SK-N-SH (cell line): ENCODE results near the gene CUX1. TPM values are rescaled to one million over a fixed set of nuclear protein-coding genes. Genes with fewer than 3 reads are reported as not detected.

Experiments
- CTCF ChIA-PET: fragments of 300-600, 350-600 bp; formaldehyde crosslinking; extraction: SDS; loops from one replicate; lab custom pipeline; 2021; lab: Yijun Ruan, JAX
- POLR2A ChIA-PET: fragments of 350-600 bp; sonication (Branson Sonifier 250); formaldehyde crosslinking; extraction: SDS; loops from one replicate; lab custom pipeline; 2020; ENCODE audit warnings: antibody characterized with exemption, inconsistent platforms; lab: Yijun Ruan, JAX
- DNase-seq: peaks from one replicate; pipeline ENCODE4 v3.0.0; 2012
- H2AFZ ChIP-seq: fragments of 200-600 bp; sonication (generic); 2 replicates; pipeline ENCODE4 v1.8.1; 2016; ENCODE audit warnings: antibody characterized with exemption, mild to moderate bottlenecking, low read depth
- H3F3A ChIP-seq: fragments of 200-600 bp; sonication (generic); replicated peaks from 2 replicates; pipeline ENCODE3; 2016; ENCODE audit warnings: antibody characterized with exemption, mild to moderate bottlenecking; ENCODE audit not compliant: insufficient read depth
- H3K27ac ChIP-seq, 2 experiments: fragments of 200-500 bp in 1 of 2; fragments of 200-600 bp in 1 of 2; sonication (Bioruptor generic) in 1 of 2; sonication (generic), shearing (Covaris generic) in 1 of 2; 2 replicates each; pipeline versions ENCODE4 v1.5.1 to v1.6.1; 2014 to 2016; ENCODE audit warnings: low read depth in 2 of 2, inconsistent platforms in 1 of 2, low read length in 1 of 2, mild to moderate bottlenecking in 1 of 2, mixed read lengths in 1 of 2
- H3K27me3 ChIP-seq: fragments of 200-600 bp; sonication (generic), shearing (Covaris generic); 2 replicates; pipeline ENCODE4 v1.6.1; 2016; ENCODE audit warnings: mixed run types; ENCODE audit not compliant: insufficient read depth
- H3K36me3 ChIP-seq, 2 experiments: fragments of 200-500 bp in 1 of 2; fragments of 200-600 bp in 1 of 2; sonication (Bioruptor generic) in 1 of 2; sonication (generic) in 1 of 2; replicated peaks in 1 of 2; 2 replicates each; pipeline versions ENCODE3 to v1.5.1; 2014 to 2016; ENCODE audit warnings: low read length in 1 of 2, mild to moderate bottlenecking in 1 of 2; ENCODE audit not compliant: insufficient read depth in 2 of 2, control insufficient read depth in 1 of 2
- H3K4me1 ChIP-seq, 2 experiments: fragments of 200-500 bp in 1 of 2; fragments of 200-600 bp in 1 of 2; sonication (Bioruptor generic) in 1 of 2; sonication (generic), shearing (Covaris generic) in 1 of 2; 2 replicates each; pipeline versions ENCODE4 v1.5.1 to v1.6.1; 2014 to 2016; ENCODE audit warnings: low read depth in 1 of 2, low read length in 1 of 2, mixed run types in 1 of 2; ENCODE audit not compliant: insufficient read depth in 2 of 2, control insufficient read depth in 1 of 2
- H3K4me2 ChIP-seq: fragments of 200-600 bp; sonication (generic), shearing (Covaris generic); 2 replicates; pipeline ENCODE4 v1.6.1; 2017; ENCODE audit warnings: mixed run types
- H3K4me3 ChIP-seq, 2 experiments: fragments of 200-500 bp in 1 of 2; fragments of 200-600 bp in 1 of 2; sonication (Bioruptor generic) in 1 of 2; sonication (generic), shearing (Covaris generic) in 1 of 2; 2 replicates each; pipeline versions ENCODE4 v1.5.1 to v1.8.1; 2014 to 2016; ENCODE audit warnings: low read depth in 2 of 2, inconsistent platforms in 1 of 2, low read length in 1 of 2, mild to moderate bottlenecking in 1 of 2, mixed read lengths in 1 of 2, moderate library complexity in 1 of 2
- H3K79me2 ChIP-seq: fragments of 200-600 bp; sonication (generic); 2 replicates; pipeline ENCODE4 v1.8.1; 2017; ENCODE audit warnings: mild to moderate bottlenecking; ENCODE audit not compliant: insufficient read depth
- H3K9ac ChIP-seq: fragments of 200-600 bp; sonication (generic); 2 replicates; pipeline ENCODE4 v1.6.1; 2017; ENCODE audit warnings: mixed run types
- H3K9me2 ChIP-seq: fragments of 200-600 bp; sonication (generic); 2 replicates; pipeline ENCODE4 v1.6.1; 2017; ENCODE audit warnings: mixed run types
- H3K9me3 ChIP-seq: fragments of 200-600 bp; sonication (generic); 2 replicates; pipeline ENCODE4 v1.6.1; 2017; ENCODE audit warnings: mixed run types, mild to moderate bottlenecking, moderate library complexity
- H4K20me1 ChIP-seq: fragments of 200-600 bp; sonication (generic); 2 replicates; pipeline ENCODE4 v1.6.1; 2017; ENCODE audit warnings: mild to moderate bottlenecking, mixed run types; ENCODE audit not compliant: insufficient read depth
- EP300 ChIP-seq, 2 experiments: IDR thresholded peaks; 2 replicates each; pipeline versions ENCODE4 v1.4.0 to v1.6.1; 2012; ENCODE audit warnings: borderline replicate concordance in 1 of 2, low read depth in 1 of 2, low read length in 1 of 2
- JUND ChIP-seq: IDR thresholded peaks from 2 replicates; pipeline ENCODE4 v1.4.0; 2012
- MXI1 ChIP-seq: IDR thresholded peaks from 2 replicates; pipeline ENCODE4 v1.6.1; 2012; ENCODE audit warnings: mild to moderate bottlenecking, low read depth, low read length, improper control_type of control experiment
- RCOR1 ChIP-seq: fragments of 150-350 bp; IDR thresholded peaks from 2 replicates; pipeline ENCODE4 v1.6.1; 2017; ENCODE audit warnings: antibody characterized with exemption, low read length
- RFX5 ChIP-seq: IDR thresholded peaks from 2 replicates; pipeline ENCODE4 v1.6.1; 2012; ENCODE audit warnings: mild to moderate bottlenecking, improper control_type of control experiment, low read length
- RXRA ChIP-seq: IDR thresholded peaks from 2 replicates; pipeline ENCODE4 v1.4.0; 2012; ENCODE audit warnings: low read depth, mild to moderate bottlenecking, borderline replicate concordance
- TAF1 ChIP-seq: IDR thresholded peaks from 2 replicates; pipeline ENCODE4 v1.6.1; 2012; ENCODE audit warnings: low read depth, mild to moderate bottlenecking, low read length, moderate library complexity, borderline replicate concordance
- WGBS: methylation state at CpG from one replicate; pipeline ENCODE4 v1.1.6; 2017; ENCODE audit warnings: low lambda C conversion rate; 5-methylcytosine and 5-hydroxymethylcytosine counted together
- polyA plus RNA-seq, 3 experiments: library from polyadenylated mRNA; depleted of rRNA; stranded (reverse); fragments of >200 nt; gene quantifications; 2 replicates each; pipeline ENCODE4 v1.2.3, GENCODE V29; 2012
- TF ChIP-seq, protein P1 (sequence below): fragments of 200-600 bp; sonication (generic); IDR thresholded peaks from 2 replicates; pipeline ENCODE4 v1.6.1; 2017; ENCODE audit warnings: antibody characterized with exemption, mild to moderate bottlenecking, moderate library complexity
- TF ChIP-seq, protein P2 (sequence below): fragments of 150-350 bp; IDR thresholded peaks from 2 replicates; pipeline ENCODE4 v1.6.1; 2016; ENCODE audit warnings: mild to moderate bottlenecking, low read depth, low read length
- TF ChIP-seq, protein P3 (sequence below): fragments of 150-350 bp; IDR thresholded peaks from 2 replicates; pipeline ENCODE4 v1.6.1; 2017; ENCODE audit warnings: antibody characterized with exemption, low read length, low read depth, borderline replicate concordance

The CUX1 gene
- polyA plus RNA-seq, 1 of the 3 experiments (the other 2 are of a cell fraction): 68.6 TPM

DNA sequence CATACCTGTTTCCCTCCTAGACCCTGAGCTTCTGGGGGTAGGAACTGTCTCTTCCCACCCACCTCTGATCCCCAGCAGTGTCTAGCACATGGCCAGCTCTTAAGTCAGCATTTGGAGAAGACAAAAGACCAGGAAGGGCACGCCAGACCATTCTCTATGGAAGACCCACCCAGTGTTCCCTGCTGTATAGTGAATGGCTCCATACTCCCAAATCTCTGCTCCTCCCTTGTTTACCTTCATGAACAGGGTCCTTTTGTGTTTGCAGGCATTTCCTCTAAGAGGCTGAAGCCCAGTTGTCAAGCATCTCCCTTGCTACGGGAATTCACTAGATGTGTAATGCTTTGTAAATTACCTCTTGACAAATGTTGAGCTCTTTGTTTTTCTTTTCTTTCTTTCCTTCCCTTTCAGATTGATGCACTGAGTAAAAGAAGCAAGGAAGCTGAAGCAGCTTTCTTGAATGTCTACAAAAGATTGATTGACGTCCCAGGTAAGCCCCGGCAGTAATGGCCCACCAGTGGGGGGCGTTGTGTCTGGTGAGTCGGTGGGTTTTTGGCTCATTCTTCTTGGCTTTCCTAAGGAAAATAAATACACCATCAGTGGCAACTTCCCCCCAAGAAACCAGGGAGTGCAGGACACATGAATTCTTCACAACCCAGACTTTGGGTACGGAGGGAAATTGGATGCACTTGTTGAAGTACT lies 252.7 kb downstream of the CUX1 start:
- Histone ChIP-seq H3K4me1 (peaks cover 0 to 8% of the 10 kb centered on the region in 2 experiments; a peak in 1 of 4 replicates), H3K36me3 (peaks cover 12 to 30% of the 10 kb centered on the region in 2 experiments), H3K9me2 (no peaks in the 10 kb centered on the region), H3K79me2 (no peaks in the 10 kb centered on the region; the same call in 1 of the 2 replicates), H3K9me3 (peaks cover 4% of the 10 kb centered on the region; the same call in 1 of the 2 replicates), H3K27ac (no peak overlapping the region), H3K9ac (no peak overlapping the region), H3F3A (no peaks in the 10 kb centered on the region), H3K4me3 (no peak overlapping the region), H3K27me3 (no peaks in the 10 kb centered on the region), H2AFZ (no peak overlapping the region), H3K4me2 (no peak overlapping the region), H4K20me1 (no peaks in the 10 kb centered on the region)
- ChIA-PET CTCF (interaction anchor here (1.3 kb wide), 1 partner anchor 27 kb away, joined by 3 read pairs; no protein-coding TSS in a partner anchor), POLR2A (interaction anchor here (0.7 kb wide), 1 partner anchor 11 kb away, joined by 3 read pairs; no protein-coding TSS in a partner anchor)
- WGBS: over 99% methylated on average over 7 of the region's 7 CpGs
- TF ChIP-seq TAF1 (no peak), RFX5 (no peak)
- TF ChIP-seq, protein P1, sequence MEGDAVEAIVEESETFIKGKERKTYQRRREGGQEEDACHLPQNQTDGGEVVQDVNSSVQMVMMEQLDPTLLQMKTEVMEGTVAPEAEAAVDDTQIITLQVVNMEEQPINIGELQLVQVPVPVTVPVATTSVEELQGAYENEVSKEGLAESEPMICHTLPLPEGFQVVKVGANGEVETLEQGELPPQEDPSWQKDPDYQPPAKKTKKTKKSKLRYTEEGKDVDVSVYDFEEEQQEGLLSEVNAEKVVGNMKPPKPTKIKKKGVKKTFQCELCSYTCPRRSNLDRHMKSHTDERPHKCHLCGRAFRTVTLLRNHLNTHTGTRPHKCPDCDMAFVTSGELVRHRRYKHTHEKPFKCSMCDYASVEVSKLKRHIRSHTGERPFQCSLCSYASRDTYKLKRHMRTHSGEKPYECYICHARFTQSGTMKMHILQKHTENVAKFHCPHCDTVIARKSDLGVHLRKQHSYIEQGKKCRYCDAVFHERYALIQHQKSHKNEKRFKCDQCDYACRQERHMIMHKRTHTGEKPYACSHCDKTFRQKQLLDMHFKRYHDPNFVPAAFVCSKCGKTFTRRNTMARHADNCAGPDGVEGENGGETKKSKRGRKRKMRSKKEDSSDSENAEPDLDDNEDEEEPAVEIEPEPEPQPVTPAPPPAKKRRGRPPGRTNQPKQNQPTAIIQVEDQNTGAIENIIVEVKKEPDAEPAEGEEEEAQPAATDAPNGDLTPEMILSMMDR: peak; percentile 27; the same call in 1 of the 2 replicates
- no peak for DNase-seq

DNA sequence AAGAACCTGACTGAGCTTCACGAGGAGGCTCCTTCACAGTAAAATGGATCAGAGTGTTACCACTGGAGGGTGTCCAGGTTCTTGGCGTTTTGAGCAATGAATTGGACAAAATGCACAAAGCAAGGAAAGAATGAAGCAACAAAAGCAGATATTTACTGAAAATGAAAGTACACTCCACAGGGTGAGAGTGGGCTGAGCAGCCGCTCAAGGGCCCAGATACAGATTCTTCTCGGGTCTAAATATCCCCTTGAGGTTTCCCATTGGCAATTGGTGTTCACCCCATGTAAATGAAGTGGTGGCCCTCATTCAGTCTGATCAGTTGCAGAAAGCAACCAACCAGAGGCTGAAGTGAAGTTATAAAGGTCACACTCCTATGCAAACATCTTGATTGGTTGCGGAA lies 254.6 kb downstream of the CUX1 start:
- Histone ChIP-seq H3K9me2 (no peaks in the 10 kb centered on the region), H3K36me3 (peaks cover 12 to 30% of the 10 kb centered on the region in 2 experiments), H3K4me3 (no peak overlapping the region), H3K27ac (no peak overlapping the region), H3K4me2 (no peak overlapping the region), H3K79me2 (no peaks in the 10 kb centered on the region), H3K9ac (no peak overlapping the region), H2AFZ (no peak overlapping the region), H3K4me1 (no peaks in the 10 kb centered on the region), H3F3A (no peaks in the 10 kb centered on the region), H3K9me3 (peaks cover 4% of the 10 kb centered on the region; the same call in 1 of the 2 replicates), H3K27me3 (no peaks in the 10 kb centered on the region), H4K20me1 (no peaks in the 10 kb centered on the region)
- CTCF ChIA-PET: no interaction called here
- WGBS: 96% methylated on average over 5 of the region's 5 CpGs
- no peak for DNase-seq
- TF ChIP-seq RXRA (no peak), JUND (no peak), RCOR1 (no peak), MXI1 (no peak), TAF1 (no peak), EP300 (IDR thresholded peaks at IDR 0.05; ENCODE audit: borderline replicate concordance in 1 of 2, low read depth in 1 of 2, low read length in 1 of 2) (no peak)
- TF ChIP-seq, protein P2, sequence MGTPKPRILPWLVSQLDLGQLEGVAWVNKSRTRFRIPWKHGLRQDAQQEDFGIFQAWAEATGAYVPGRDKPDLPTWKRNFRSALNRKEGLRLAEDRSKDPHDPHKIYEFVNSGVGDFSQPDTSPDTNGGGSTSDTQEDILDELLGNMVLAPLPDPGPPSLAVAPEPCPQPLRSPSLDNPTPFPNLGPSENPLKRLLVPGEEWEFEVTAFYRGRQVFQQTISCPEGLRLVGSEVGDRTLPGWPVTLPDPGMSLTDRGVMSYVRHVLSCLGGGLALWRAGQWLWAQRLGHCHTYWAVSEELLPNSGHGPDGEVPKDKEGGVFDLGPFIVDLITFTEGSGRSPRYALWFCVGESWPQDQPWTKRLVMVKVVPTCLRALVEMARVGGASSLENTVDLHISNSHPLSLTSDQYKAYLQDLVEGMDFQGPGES: no peak
- TF ChIP-seq, protein P3, sequence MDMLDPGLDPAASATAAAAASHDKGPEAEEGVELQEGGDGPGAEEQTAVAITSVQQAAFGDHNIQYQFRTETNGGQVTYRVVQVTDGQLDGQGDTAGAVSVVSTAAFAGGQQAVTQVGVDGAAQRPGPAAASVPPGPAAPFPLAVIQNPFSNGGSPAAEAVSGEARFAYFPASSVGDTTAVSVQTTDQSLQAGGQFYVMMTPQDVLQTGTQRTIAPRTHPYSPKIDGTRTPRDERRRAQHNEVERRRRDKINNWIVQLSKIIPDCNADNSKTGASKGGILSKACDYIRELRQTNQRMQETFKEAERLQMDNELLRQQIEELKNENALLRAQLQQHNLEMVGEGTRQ: no peak
- POLR2A ChIA-PET: no interaction called here
